Adrenal gland (tissue), 12 donors: ENCODE measurements around the gene PANK1. TPM values are rescaled to one million over a fixed set of nuclear protein-coding genes. Genes with fewer than 3 reads are reported as not detected.
A peak's percentile ranks its signal among the peaks of the same experiment; 100 is the strongest.

Experiments used
- DNase-seq, 7 donors: peaks; one replicate each; pipeline ENCODE4 v3.0.0-alpha.2; 2019 to 2020
- H3K27ac ChIP-seq, 5 donors: fragments of 200-600 bp; sonication (generic) in 4 of 5; 1 replicate in 3 of 5; 2 replicates in 2 of 5; pipeline versions ENCODE4 v1.5.1 to v1.8.0; 2016 to 2020; ENCODE audit warnings: mild to moderate bottlenecking in 1 of 5
- H3K27me3 ChIP-seq: fragments of 200-600 bp; 2 replicates; pipeline ENCODE4 v1.8.0; 2021
- H3K36me3 ChIP-seq, 2 donors: fragments of 200-600 bp; replicated peaks in 1 of 2; 1 replicate in 1 of 2; 2 replicates in 1 of 2; pipeline versions ENCODE4 v1.5.1 to v1.8.0; 2018 to 2022
- H3K4me1 ChIP-seq, 2 donors: fragments of 200-600 bp; replicated peaks in 1 of 2; 1 replicate in 1 of 2; 2 replicates in 1 of 2; pipeline versions ENCODE4 v1.5.1 to v1.8.0; 2018 to 2021
- H3K4me3 ChIP-seq, 4 donors: fragments of 200-600 bp; sonication (generic) in 3 of 4; one replicate each; pipeline ENCODE4 v1.5.1; 2016 to 2018
- H3K9me3 ChIP-seq, 3 donors: fragments of 200-600 bp; sonication (generic) in 1 of 3; replicated peaks in 1 of 3; 1 replicate in 2 of 3; 2 replicates in 1 of 3; pipeline versions ENCODE4 v1.5.1 to v1.8.0; 2016 to 2021
- CTCF ChIP-seq, 6 experiments: fragments of 450-650 bp in 4 of 6; fragments of 200-600 bp in 2 of 6; sonication (generic) in 1 of 6; IDR thresholded peaks; 1 replicate in 5 of 6; 2 replicates in 1 of 6; pipeline versions ENCODE4 v1.5.1 to v1.8.0; 2016 to 2021; ENCODE audit warnings: antibody characterized with exemption in 6 of 6, mild to moderate bottlenecking in 2 of 6, moderate library complexity in 1 of 6
- POLR2A ChIP-seq, 2 donors: fragments of 450-650 bp; IDR thresholded peaks; one replicate each; pipeline ENCODE4 v1.6.1; 2017; ENCODE audit warnings: antibody characterized with exemption in 2 of 2, mild to moderate bottlenecking in 2 of 2, moderate library complexity in 1 of 2
- WGBS, 4 donors: extraction: QIAGEN DNeasy Blood & Tissue Kit in 2 of 4; methylation state at CpG; one replicate each; pipeline versions ENCODE4 v1.1.5 to v1.1.7; 2013 to 2017; 5-methylcytosine and 5-hydroxymethylcytosine counted together
- intact Hi-C, 2 donors: fragments of 100-400 bp; cut with DNase I; formaldehyde crosslinking; loops; one replicate each; pipeline versions ENCODE4 v1.14.1 to v1.15.0; 2022 to 2023
- polyA plus RNA-seq, 3 donors: library from polyadenylated mRNA; stranded (reverse); fragments of 200-250 nt in 2 of 3; fragments of 350-450 nt in 1 of 3; fragmentation: Illumina TruSeq in 1 of 3; extraction: RNeasy Lipid Tissue Mini Kit (QIAGEN cat#74804) in 1 of 3; gene quantifications; one replicate each; pipeline ENCODE4 v1.2.3, GENCODE V29; 2013 to 2014
- total RNA-seq, 9 donors: library from RNA; depleted of rRNA in 4 of 9; stranded (reverse); fragments of >200 nt in 4 of 9; fragments of 120-200 nt in 1 of 9; fragmentation: NEBNext Ultra II Directional in 1 of 9; extraction: Animal tissue kit (Norgen Biotek cat#: 25700) in 1 of 9; gene quantifications; one replicate each; pipeline versions ENCODE4 v1.1.0 to v1.2.4, GENCODE V29; 2013 to 2023
- donor health status: healthy with polysubstance abuse.
- donor health status: Bipolar disorder and iron deficiency.
- donor health status: DM: yes; HTN: yes; CAD: no.
- donor health status: DM: no; HTN: no; CAD: no.
- donor health status: DM: no; HTN: no; CAD: no.
- donor health status: DM: yes; HTN: yes; CAD: no.

Gene PANK1
- total and polyA plus RNA-seq, 12 donors, result 1.1 to 21.3 (median 8.5) TPM

DNA sequence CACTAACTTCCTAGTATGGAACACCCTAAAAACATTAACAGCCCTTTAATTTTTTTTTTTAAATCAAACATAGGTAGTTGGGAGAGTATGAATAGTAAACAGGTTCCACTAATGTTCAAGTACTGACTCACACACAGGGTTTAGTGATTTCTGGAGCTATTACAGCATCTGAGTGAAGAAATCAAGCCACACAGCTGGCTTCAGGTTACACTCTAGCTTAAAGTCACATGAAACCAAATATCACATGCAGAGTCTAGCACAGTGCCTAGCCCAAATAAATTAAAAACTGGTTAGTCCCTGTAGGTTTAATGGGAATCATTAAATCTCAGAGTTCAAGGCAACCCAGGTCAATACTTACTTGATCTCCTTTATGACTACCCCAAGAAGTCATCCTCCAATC, 11.6 kb downstream of the PANK1 start:
- no peaks in the 10 kb centered on the region for H3K36me3 ChIP-seq
- H3K4me1 ChIP-seq, result no peaks in the 10 kb centered on the region
- H3K27ac ChIP-seq, result no peak overlapping the region
- no peak for TF ChIP-seq POLR2A (IDR thresholded peaks at IDR 0.05)
- TF ChIP-seq CTCF (IDR thresholded peaks at IDR 0.05), result no peak
- intact Hi-C loops, result no loop called here
- no peaks in the 10 kb centered on the region for H3K9me3 ChIP-seq
- no peak for DNase-seq
- H3K4me3 ChIP-seq, result no peak overlapping the region
- H3K27me3 ChIP-seq, result no peaks in the 10 kb centered on the region

GRCh38 chr10:89632824-89633223, 12.2 kb downstream of the PANK1 start:
- intact Hi-C loops, result no loop called here
- Histone ChIP-seq H3K27me3 (no peaks in the 10 kb centered on the region), H3K4me3 (no peak overlapping the region), H3K4me1 (no peaks in the 10 kb centered on the region), H3K27ac (no peak overlapping the region), H3K36me3 (no peaks in the 10 kb centered on the region), H3K9me3 (no peaks in the 10 kb centered on the region)
- TF ChIP-seq POLR2A (IDR thresholded peaks at IDR 0.05) (no peak), CTCF (IDR thresholded peaks at IDR 0.05) (no peak)
- 89 to 93% (median 91%) methylated on average over 1 of the region's 1 CpG for WGBS, 4 donors
- DNase-seq, result no peak

DNA sequence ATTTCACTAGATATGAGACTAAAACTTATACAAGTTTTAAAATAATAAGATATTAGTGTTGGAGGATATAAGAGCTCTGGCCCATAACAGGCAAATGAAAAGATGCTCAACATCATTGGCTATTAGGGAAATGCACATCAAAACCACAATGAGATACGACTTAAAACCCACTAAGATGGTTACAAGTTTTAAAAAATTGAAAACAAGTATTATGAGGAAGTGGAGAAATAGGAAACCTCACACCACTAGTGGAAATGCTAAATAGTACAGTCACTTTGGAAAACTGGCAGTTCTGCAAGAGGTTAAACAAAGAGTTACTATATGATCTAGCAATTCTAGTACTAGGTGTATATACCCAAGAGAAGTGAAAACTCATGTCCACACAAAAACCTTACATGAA, 17.2 kb downstream of the PANK1 start:
- intact Hi-C loops, result no loop called here
- Histone ChIP-seq H3K4me1 (peaks cover 8 to 12% of the 10 kb centered on the region in 2 donors), H3K9me3 (no peaks in the 10 kb centered on the region), H3K27me3 (no peaks in the 10 kb centered on the region), H3K27ac (no peak overlapping the region), H3K36me3 (no peaks in the 10 kb centered on the region), H3K4me3 (no peak overlapping the region)
- TF ChIP-seq POLR2A (IDR thresholded peaks at IDR 0.05) (no peak), CTCF (IDR thresholded peaks at IDR 0.05) (no peak)
- no peak for DNase-seq
- 57 to 91% (median 77%) methylated on average over 1 of the region's 1 CpG for WGBS, 4 donors

DNA sequence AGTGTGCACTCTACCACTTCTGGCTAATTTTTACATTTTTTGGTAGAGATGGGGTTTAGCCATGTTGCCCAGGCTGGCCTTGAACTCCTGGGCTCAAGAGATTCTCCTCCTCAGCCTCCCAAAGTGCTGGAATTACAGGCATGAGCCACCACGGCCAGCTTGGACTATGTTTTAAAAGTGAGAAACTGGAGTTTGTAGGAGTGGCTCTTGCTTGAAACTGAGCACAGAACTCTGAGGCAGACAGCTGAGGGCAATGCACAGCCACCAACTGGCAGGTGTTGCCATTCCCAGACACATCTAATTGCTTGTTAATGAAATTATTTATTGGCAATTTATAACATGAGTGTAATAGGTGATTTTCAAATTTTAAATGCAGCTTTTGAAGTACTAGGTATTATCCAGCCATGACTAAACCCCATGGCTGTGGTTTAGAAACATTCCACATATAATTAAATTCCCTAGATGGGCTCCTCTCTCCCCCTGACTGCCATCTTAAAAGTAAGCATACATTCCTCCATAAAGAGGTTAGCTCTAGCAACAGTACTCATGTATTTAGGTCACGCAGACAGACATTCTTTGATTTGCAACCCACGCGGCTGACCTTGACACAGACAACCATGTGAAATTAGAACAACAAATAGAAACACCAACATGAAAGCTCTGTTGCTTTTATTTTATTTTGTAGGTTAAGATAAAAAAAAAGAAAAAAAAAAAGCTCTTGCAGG, 19.8 kb downstream of the PANK1 start:
- intact Hi-C loops, result no loop called here
- Histone ChIP-seq H3K27ac (no peak overlapping the region), H3K4me3 (no peak overlapping the region), H3K4me1 (peaks cover 8 to 12% of the 10 kb centered on the region in 2 donors), H3K9me3 (no peaks in the 10 kb centered on the region), H3K36me3 (no peaks in the 10 kb centered on the region), H3K27me3 (no peaks in the 10 kb centered on the region)
- peak in 6 of 7 donors; percentile 22 to 73 (median 42) for DNase-seq
- WGBS, 4 donors, result 45 to 50% (median 46%) methylated on average over 4 of the region's 4 CpGs
- TF ChIP-seq POLR2A (IDR thresholded peaks at IDR 0.05) (no peak), CTCF (IDR thresholded peaks at IDR 0.05) (no peak)
